Stimulated activated CD8-positive, alpha-beta memory T cell treated with anti-CD3 and anti-CD28 coated beads, Interleukin-12 subunit alpha, Interleukin-12 subunit beta, amount 100 ng/mL, for 24 hours (primary cell): ENCODE results near the gene INTS13.
"Not testable (repeated sequence)": the region's sequence is repeated elsewhere in the genome, so short reads cannot be mapped to it uniquely, and the experiment has no call there.

Experiments
- DNase-seq: peaks from one replicate; pipeline ENCODE4 v3.0.0-alpha.2; 2020; ENCODE audit errors: extremely low read depth

The INTS13 gene

DNA sequence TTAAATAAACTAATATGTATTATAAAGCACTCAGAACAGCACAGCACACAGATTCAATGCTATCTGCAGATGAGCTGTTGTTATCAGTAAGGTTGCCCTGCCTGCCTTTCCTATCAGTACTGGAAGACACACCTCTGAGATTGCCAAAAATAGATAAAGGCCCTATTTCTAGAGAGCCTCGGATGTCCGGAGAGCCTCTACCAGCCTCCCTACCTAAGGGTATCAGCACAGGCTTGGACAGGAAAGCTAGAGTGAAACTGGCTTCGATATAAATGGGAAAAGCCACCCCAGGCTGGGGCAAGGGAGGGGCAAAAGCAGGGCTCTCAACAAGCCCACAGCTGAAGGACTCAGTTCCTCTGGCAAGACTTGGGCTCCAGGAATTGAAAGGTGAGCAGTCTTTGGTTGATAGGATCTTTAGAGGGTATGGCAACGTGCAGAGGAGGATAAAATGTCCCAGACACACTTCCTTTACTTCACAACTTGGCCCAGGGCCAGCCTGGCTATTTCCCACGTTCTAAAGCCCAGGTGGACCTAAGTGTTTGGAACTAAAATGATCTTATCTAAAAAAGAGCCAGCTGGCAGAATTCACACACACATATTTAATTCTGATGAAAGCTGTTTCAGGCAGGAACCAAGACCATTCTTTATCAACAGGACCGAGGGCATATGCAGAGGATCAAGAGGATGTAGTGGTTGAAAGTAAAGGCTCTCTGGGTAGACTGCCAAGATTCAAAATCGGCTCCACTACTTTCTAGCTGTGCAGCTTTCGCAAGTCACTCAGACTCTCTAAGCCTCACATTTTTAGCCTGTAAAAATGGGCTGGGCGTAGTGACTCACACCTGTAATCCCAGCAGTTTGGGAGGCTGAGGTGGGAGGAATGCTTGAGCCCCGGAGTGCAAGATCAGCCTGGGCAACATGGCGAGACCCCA lies 67.0 kb downstream of the INTS13 start:
- DNase-seq: no peak

DNA sequence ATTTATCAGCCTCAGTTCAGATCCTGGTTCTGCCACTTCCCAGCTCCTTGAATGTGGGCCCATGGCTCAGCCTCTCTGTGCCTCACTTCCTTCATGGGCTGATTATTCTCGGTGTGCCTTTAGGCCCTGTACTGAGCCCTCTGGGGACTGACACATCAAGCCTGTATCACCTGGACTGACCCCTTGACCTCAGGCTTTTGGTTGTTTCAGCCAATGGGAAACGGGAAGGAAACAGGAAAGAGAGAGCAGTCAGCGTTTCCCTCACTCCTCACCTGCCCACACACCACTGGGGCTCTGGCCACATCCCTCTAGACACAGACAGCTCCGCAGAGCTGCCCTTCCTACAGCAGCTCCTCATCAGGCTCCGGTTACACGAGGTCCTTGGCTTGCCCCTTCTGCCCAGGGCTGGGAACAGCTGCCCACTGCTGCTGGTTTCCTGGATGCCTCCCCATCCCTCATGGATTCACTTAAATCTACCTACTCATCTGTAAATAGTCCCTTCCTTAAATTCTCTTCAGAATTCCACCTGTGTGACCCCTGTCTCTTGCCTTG lies 67.8 kb downstream of the INTS13 start:
- DNase-seq: no peak

DNA sequence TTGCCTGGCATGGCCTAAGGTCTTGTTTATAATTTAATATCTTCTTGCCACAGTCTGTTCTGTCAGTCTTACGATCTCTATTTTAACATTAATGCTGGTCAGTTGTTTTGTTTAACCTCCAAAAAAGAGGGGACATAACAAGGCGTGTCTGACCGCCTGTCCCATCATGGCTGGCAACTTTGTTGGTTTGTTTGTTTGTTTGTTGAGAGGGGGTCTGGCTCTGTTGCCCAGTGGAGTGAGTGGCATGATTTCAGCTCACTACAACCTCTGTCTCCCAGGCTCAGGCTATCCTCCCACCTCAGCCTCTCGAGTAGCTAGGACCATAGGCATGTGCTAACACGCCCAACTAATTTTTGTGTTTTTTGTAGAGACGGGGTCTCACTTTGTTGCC lies 68.7 kb downstream of the INTS13 start:
- no peak for DNase-seq

DNA sequence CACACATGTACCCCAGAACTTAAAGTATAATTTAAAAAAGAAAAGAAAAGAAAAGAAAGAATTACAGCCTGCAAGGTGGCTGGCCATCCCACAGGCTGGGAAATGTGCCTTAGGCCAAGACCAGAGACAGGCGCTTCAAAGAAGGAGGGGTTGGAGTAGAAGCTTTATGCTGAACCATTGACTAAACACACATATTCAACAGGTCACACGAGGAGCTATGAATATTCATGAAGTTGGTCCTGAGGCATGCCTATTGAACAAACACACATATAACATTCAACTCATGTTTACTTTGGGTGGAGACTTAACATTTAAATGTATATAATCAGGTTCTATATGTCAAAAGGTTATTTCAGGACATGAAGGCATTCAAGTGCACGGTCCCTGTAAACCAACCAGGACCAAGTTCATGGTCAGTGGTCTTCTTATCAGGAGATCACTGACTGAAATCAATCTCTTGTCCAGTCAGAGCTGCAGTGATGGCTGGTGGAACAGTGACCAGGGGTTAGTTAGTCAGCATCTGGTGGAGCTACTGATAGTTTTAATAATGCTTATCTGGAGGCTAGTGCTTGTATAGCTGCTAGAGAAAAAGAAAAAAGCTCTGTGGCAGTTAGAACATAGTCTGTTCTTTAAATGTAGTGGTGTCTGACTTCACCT lies 69.2 kb downstream of the INTS13 start:
- no peak for DNase-seq

DNA sequence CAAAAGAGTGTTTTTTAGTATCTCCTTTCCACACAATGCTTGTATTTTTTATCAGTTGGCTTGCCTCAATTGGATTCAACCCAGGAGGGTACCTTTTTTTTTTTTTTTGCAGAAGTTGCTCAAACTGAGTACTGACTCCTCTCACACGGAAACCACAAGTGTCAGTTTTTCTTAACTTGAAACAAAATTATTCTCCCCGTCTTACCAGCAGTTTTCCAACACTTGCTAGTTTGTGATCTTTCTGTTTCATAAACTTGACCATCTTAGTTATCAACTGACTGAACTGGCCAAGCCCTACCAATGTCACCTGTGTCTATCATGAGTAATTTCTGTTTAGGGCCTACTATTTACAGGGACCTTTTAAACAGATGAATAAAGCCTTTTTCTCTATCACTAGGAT lies 70.7 kb downstream of the INTS13 start:
- DNase-seq: no peak

DNA sequence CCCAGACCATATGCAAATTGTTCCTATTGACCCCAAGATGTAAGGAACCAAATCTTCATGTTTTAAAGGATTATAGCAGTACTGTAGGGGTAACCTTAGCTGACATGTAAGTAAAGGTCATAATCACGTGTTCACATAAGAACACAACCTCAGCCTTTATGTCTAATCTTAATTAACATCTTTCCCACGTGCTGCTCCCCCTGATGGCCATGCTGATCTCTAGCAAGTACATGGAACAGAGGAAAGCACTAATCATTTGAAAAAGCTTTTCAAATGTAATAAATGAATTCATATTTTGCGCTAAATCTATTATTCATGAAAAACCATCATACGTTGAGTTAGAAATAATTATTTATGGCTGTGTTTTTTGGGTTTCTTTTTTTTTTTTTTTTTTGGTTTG lies 74.3 kb downstream of the INTS13 start:
- DNase-seq: no peak

DNA sequence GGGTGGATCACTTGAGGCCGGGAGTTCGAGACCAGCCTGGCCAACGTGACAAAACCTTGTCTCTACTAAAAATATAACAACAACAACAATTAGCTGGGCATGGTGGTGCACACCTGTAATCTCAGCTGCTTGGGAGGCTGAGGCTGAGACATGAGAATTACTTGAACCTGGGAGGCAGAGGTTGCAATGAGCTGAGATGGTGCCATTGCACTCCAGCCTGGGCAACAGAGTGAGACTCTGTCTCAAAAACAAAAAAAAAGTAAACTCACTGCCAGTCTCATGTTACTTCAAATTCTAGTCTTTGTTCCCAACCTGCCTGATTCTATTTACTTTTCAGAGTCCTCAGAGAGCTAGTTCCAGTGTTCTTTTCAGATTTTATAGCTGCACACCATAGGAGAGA lies 75.0 kb downstream of the INTS13 start:
- DNase-seq: not testable (repeated sequence)

DNA sequence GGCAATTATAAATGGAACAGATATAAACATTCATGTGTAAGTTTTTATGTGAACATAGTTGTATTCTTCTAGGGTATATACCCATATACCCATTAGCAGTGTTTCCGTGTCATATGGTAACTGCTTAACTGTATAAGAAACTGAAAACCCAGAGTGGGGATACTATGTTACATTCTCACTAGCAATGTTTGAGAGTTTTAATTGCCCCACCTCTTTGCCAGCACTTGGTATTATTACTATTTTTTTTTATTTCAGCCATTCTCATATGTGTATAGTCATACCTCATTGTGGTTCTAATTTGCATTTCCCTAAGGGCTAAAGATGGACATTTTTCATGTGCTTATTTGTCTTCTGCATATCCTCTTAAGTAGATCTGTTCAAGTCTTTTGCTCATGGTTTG lies 76.1 kb downstream of the INTS13 start:
- DNase-seq: no peak

DNA sequence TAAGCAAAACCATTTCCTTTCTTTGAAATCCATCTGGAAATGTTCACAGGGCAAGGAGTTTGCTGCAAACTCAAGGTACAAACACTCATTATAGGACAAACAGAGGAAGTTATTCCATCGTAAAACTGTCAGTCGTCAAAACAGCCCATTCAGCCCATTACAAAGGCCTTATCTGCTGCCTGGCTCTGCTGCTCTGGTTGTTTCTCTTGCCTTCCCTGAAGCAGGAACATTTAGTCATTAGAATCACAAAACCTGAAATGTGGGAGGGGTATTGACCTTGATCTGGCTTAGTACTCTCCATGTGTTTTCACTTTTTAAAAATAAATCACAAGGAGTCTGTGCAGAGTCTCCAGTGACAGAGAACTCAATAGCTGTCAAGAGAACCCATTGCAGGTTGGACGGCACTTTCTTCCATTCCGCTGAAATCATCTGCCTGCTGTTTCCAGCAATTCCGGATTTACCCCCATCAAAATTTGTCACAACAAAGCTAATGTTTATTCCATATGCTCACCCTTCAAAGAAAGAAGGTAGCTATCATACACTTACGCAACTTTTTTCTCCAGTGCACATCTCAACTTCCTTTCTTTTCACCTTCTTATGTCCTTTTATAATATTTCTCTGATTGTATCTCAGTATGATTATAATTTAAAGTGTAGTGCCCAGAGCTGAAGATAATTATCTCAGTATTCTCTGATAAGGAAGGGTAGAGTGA lies 80.2 kb downstream of the INTS13 start:
- DNase-seq: no peak

DNA sequence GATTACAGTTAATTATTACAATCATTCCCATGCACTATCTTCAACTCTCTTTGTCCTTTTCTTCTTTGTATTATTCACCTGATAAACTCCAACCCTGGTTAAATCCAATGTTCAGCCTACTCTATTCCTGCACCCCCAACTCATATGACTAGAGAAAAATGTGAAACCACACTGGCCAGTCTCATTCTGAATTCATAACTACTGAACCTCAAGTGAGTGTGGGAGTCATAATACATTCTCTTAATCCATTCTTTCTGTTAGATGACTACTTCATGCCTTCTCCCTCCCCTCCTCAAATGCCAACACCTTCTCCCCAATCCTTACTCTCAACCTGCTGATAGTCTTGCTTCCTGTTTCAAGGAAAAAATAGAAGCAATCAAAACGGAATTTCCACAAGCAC lies 82.4 kb downstream of the INTS13 start:
- DNase-seq: no peak
